HEK293T (cell line): ENCODE results near the gene CCSER1.

Source experiments
- CTCF ChIA-PET: fragments of 350-600 bp; formaldehyde crosslinking; extraction: SDS; loops from one replicate; lab custom pipeline; 2021; ENCODE audit warnings: antibody characterized with exemption, inconsistent platforms; lab: Yijun Ruan, JAX
- POLR2A ChIA-PET: fragments of 350-600 bp; formaldehyde crosslinking; extraction: SDS; loops from one replicate; lab custom pipeline; 2020; ENCODE audit warnings: antibody characterized with exemption, inconsistent platforms; lab: Yijun Ruan, JAX
- DNase-seq: peaks from one replicate; pipeline ENCODE4 v3.0.0; 2012; ENCODE audit warnings: mixed read lengths; ENCODE audit errors: extremely low spot score
- ARNT ChIP-seq: fragments of 450-650 bp; IDR thresholded peaks from 2 replicates; pipeline ENCODE4 v1.6.1; 2017; ENCODE audit warnings: mild to moderate bottlenecking
- BHLHE40 ChIP-seq: fragments of 450-650 bp; IDR thresholded peaks from 2 replicates; pipeline ENCODE4 v1.6.1; 2016; ENCODE audit warnings: mild to moderate bottlenecking, moderate library complexity, borderline replicate concordance
- CTBP1 ChIP-seq: fragments of 450-650 bp; IDR thresholded peaks from 2 replicates; pipeline ENCODE4 v1.6.1; 2016; ENCODE audit warnings: borderline replicate concordance
- ELF4 ChIP-seq: fragments of 450-650 bp; IDR thresholded peaks from 2 replicates; pipeline ENCODE4 v1.6.1; 2017; ENCODE audit warnings: antibody characterized with exemption
- FOXA1 ChIP-seq: fragments of 450-650 bp; IDR thresholded peaks from 2 replicates; pipeline ENCODE4 v1.6.1; 2016; ENCODE audit warnings: mild to moderate bottlenecking
- FOXK2 ChIP-seq: fragments of 450-650 bp; IDR thresholded peaks from 2 replicates; pipeline ENCODE4 v1.6.1; 2016; ENCODE audit warnings: mild to moderate bottlenecking
- FOXM1 ChIP-seq: fragments of 450-650 bp; IDR thresholded peaks from 2 replicates; pipeline ENCODE4 v1.6.1; 2017; ENCODE audit warnings: mild to moderate bottlenecking, borderline replicate concordance
- HDGF ChIP-seq: fragments of 450-650 bp; IDR thresholded peaks from 2 replicates; pipeline ENCODE4 v1.6.1; 2017; ENCODE audit warnings: antibody characterized with exemption, borderline replicate concordance
- L3MBTL2 ChIP-seq: fragments of 450-650 bp; conservative IDR thresholded peaks from 2 replicates; pipeline ENCODE4 v1.6.1; 2016; ENCODE audit warnings: mild to moderate bottlenecking
- LEF1 ChIP-seq: fragments of 450-650 bp; IDR thresholded peaks from 2 replicates; pipeline ENCODE4 v1.6.1; 2017; ENCODE audit warnings: mild to moderate bottlenecking, borderline replicate concordance
- NFRKB ChIP-seq: fragments of 450-650 bp; IDR thresholded peaks from 2 replicates; pipeline ENCODE4 v1.6.1; 2016; ENCODE audit warnings: mild to moderate bottlenecking, moderate library complexity
- SP1 ChIP-seq: fragments of 450-650 bp; IDR thresholded peaks from 2 replicates; pipeline ENCODE4 v1.6.1; 2017
- SUZ12 ChIP-seq: fragments of 450-650 bp; IDR thresholded peaks from 2 replicates; pipeline ENCODE4 v1.6.1; 2016; ENCODE audit warnings: mild to moderate bottlenecking
- TARDBP ChIP-seq: fragments of 450-650 bp; IDR thresholded peaks from 2 replicates; pipeline ENCODE4 v1.6.1; 2016
- ZNF384 ChIP-seq: fragments of 450-650 bp; IDR thresholded peaks from 2 replicates; pipeline ENCODE4 v1.6.1; 2016
- TF ChIP-seq, protein P1 (sequence below): fragments of 450-650 bp; IDR thresholded peaks from 2 replicates; pipeline ENCODE4 v1.6.1; 2016

CCSER1 gene

DNA sequence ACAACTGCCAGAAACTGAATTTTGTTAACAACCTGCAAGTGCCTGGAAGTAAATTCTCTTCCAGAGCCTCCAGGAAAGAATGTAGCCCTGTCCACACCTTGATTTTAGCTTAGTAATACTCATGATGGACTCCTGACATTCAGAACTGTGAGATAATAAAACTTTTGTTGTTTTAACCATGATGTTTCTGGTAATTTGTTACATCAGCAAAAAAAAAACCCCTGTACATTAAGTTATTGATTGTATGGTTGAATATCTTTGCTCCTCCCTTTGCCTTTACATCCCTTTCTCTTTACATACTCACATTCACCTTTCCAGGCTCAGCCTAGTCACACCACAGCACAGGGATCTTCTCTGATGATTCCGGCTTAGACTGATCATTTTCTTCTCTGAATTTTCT, 1294.8 kb downstream of the CCSER1 start:
- ChIA-PET CTCF (no interaction called here), POLR2A (no interaction called here)
- TF ChIP-seq FOXM1, result no peak
- TF ChIP-seq L3MBTL2, result no peak
- no peak for TF ChIP-seq FOXK2
- no peak for TF ChIP-seq ELF4
- TF ChIP-seq FOXA1, result no peak
- no peak for DNase-seq

DNA sequence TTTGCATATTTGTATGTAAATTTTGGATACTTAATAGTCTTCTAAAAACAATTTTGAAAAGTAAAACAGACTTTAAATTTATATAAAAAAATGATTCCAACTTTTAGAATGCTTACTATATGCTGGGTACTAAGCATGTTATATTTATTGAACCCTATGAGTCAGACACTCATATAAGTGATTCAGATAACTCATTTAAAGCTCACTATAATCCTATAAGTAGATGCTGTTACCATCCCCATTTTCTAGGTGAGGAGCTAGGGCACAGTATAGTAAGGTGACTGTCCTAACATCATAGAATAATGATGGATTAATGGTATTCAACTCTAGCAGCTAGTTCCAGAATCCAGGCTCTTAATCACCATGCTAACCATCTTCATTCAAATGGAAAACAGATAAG, 1299.5 kb downstream of the CCSER1 start:
- DNase-seq, result no peak
- CTCF ChIA-PET, result no interaction called here
- TF ChIP-seq SUZ12, result no peak
- TF ChIP-seq, protein P1, sequence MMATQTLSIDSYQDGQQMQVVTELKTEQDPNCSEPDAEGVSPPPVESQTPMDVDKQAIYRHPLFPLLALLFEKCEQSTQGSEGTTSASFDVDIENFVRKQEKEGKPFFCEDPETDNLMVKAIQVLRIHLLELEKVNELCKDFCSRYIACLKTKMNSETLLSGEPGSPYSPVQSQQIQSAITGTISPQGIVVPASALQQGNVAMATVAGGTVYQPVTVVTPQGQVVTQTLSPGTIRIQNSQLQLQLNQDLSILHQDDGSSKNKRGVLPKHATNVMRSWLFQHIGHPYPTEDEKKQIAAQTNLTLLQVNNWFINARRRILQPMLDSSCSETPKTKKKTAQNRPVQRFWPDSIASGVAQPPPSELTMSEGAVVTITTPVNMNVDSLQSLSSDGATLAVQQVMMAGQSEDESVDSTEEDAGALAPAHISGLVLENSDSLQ, result no peak
- TF ChIP-seq BHLHE40, result no peak
- TF ChIP-seq ARNT, result no peak
- TF ChIP-seq FOXA1, result no peak
- no peak for TF ChIP-seq NFRKB
- no peak for TF ChIP-seq SP1
- no peak for TF ChIP-seq ZNF384
- no peak for TF ChIP-seq FOXK2
- TF ChIP-seq L3MBTL2, result no peak
- no peak for TF ChIP-seq HDGF
- POLR2A ChIA-PET, result no interaction called here

DNA sequence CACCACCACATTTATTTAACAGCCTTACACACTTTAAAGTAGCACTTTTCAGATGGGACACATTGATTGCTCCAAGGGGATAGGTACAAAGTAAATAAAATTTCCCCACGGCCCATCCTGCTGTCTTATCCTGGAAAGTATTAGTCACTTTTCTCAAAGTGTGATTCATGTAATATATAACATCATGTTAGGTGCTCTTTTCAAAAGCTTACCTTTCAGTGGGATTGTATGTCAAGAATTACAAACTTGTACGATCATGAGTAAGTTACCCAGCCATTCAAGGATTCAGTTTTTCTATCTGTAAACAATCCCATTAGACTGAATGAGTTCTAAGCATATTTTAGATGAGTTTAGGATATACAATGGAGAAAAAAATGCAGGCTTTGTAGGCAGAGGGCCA, 1300.0 kb downstream of the CCSER1 start:
- no peak for DNase-seq
- TF ChIP-seq HDGF (no peak), ZNF384 (no peak), FOXM1 (no peak), NFRKB (no peak), ARNT (no peak), CTBP1 (no peak), LEF1 (no peak)
- ChIA-PET POLR2A (no interaction called here), CTCF (no interaction called here)

DNA sequence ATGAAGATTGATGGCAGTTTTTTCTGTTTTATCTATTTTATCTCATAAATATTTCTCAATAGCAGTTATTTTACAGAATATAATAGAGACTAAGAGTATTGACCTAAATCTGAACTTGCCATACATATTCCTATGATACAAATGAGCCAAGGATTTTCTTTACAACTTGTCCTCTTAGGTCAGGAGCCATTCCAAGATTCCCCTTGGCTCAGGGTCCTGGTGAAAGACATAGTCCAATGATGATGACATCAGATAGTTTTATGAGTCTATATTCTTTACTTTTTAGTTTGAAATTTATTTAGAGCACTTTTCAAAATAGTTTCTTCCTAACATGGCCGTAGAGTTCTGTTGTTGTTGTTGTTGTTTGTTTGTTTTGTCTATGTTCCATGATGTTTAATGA, 1307.4 kb downstream of the CCSER1 start:
- CTCF ChIA-PET, result no interaction called here
- POLR2A ChIA-PET, result no interaction called here
- no peak for DNase-seq
- TF ChIP-seq LEF1, result no peak
- TF ChIP-seq TARDBP, result no peak
- TF ChIP-seq FOXA1, result no peak
- TF ChIP-seq ARNT, result no peak
- TF ChIP-seq FOXK2, result no peak
- no peak for TF ChIP-seq CTBP1

DNA sequence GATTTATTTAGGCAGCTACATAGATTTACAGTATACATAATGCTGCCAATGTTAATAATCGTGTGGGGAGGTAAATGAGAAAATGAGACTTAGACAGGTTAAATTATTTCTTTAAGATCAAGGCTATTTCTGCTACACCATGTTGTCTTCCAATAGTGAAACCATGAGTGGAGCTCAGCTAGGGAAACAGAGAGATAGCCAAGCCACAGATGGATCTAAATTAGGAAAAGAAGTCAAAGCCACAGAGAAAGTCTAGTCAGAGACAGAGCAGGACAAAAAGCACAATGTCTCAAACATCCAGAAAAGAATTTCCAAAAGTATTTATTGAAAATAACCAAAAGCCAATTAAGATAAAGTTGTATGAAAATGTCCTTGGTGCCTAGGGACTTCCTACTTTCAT, 1309.4 kb downstream of the CCSER1 start:
- CTCF ChIA-PET, result no interaction called here
- TF ChIP-seq HDGF (no peak), CTBP1 (no peak), SP1 (no peak), LEF1 (no peak), L3MBTL2 (no peak), SUZ12 (no peak), ZNF384 (no peak), FOXA1 (no peak), ELF4 (no peak), FOXM1 (no peak), NFRKB (no peak), FOXK2 (no peak), TARDBP (no peak), BHLHE40 (no peak), ARNT (no peak)
- TF ChIP-seq, protein P1, result no peak
- POLR2A ChIA-PET, result no interaction called here
- DNase-seq, result no peak

DNA sequence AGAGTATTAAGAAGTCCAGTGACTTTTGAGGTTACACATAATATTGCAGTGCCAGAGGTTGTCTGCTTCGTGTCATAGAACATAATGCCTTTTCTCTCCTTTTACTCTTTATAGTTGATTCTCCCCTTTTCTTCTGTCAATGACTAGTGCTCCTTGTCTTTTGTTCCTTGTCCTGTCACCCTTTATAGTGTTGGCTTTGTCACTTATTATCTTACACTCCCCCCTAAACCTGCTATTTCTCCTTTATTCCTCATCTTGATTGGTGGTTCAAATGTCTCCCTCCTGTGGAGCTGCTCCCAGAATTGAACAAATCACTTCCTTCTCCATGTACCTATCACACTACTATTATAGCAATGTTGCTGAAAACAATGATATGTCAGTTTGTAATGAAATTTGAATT, 1320.0 kb downstream of the CCSER1 start:
- CTCF ChIA-PET, result no interaction called here
- no peak for TF ChIP-seq FOXK2
- no peak for TF ChIP-seq CTBP1
- TF ChIP-seq L3MBTL2, result no peak
- TF ChIP-seq LEF1, result no peak
- no peak for TF ChIP-seq ELF4
- no peak for TF ChIP-seq SUZ12
- TF ChIP-seq NFRKB, result no peak
- no peak for TF ChIP-seq FOXM1
- no peak for TF ChIP-seq SP1
- TF ChIP-seq HDGF, result no peak
- DNase-seq, result no peak
- POLR2A ChIA-PET, result no interaction called here

DNA sequence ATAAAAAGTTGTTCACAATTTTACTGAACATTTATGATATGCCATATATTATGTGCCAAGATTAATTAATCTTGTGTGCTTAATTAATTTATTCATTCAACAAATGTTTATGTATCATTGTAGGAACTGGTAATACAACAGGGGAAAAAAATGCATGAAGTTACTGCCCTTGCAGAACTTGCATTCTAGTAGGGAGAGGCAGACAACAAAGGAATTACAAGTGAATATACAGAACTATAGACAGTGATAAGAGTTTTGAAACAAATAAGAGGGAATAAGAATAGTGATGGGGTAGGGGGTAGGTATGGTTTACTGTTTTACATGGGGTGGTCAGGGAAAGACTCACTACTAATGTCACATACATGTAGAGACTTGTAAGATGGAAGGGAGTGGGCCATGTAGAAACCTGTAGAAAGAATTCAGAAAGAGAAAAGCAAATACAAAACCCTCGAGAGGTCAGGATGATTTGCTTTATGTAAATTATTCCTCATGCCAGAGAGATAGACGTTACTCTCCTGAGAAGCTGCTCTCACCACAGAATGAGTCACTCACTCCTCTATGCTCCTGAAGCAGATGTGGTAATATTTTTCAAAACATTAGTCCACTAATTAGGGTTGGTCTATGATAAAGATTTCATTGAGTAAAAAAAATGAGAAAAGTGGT, 1321.6 kb downstream of the CCSER1 start:
- ChIA-PET POLR2A (no interaction called here), CTCF (no interaction called here)
- DNase-seq, result no peak
- no peak for TF ChIP-seq BHLHE40
- no peak for TF ChIP-seq LEF1
- no peak for TF ChIP-seq ZNF384
- TF ChIP-seq L3MBTL2, result no peak
- TF ChIP-seq FOXM1, result no peak
- TF ChIP-seq ARNT, result no peak
- TF ChIP-seq, protein P1, result no peak
- no peak for TF ChIP-seq TARDBP
- no peak for TF ChIP-seq FOXK2
